MM.1S (cell line): Measurements from ENCODE around the gene ADH1A.
"Not testable (repeated sequence)": the region's sequence is repeated elsewhere in the genome, so short reads cannot be mapped to it uniquely, and the experiment has no call there.

Experiments
- DNase-seq: peaks from one replicate; pipeline ENCODE4 v3.0.0-alpha.2; 2015
- H2AFZ ChIP-seq: fragments of 300-600 bp; sonication (generic); 2 replicates; pipeline ENCODE4 v1.6.0; 2016; ENCODE audit warnings: antibody characterized with exemption, low read length
- H3F3A ChIP-seq: fragments of 300-600 bp; sonication (generic); 2 replicates; pipeline ENCODE4 v1.6.1; 2016; ENCODE audit warnings: mild to moderate bottlenecking, antibody characterized with exemption, low read length, moderate library complexity, mixed read lengths; ENCODE audit not compliant: insufficient read depth
- H3K27ac ChIP-seq: fragments of 300-600 bp; sonication (generic); 2 replicates; pipeline ENCODE4 v1.5.1; 2016; ENCODE audit warnings: mild to moderate bottlenecking, low read length
- H3K27me3 ChIP-seq: fragments of 300-600 bp; sonication (generic); replicated peaks from 2 replicates; pipeline ENCODE4 v1.6.0; 2016; ENCODE audit warnings: low read length; ENCODE audit not compliant: insufficient read depth
- H3K36me3 ChIP-seq: fragments of 300-600 bp; sonication (generic); replicated peaks from 2 replicates; pipeline ENCODE4 v1.6.1; 2016; ENCODE audit warnings: mild to moderate bottlenecking, low read length, mixed read lengths; ENCODE audit not compliant: insufficient read depth
- H3K4me1 ChIP-seq: fragments of 300-600 bp; sonication (generic); 2 replicates; pipeline ENCODE4 v1.6.1; 2016; ENCODE audit warnings: low read length, mixed read lengths
- H3K4me2 ChIP-seq: fragments of 300-600 bp; sonication (generic); 2 replicates; pipeline ENCODE4 v1.6.0; 2016; ENCODE audit warnings: low read depth, low read length
- H3K4me3 ChIP-seq: fragments of 300-600 bp; sonication (generic); 2 replicates; pipeline ENCODE4 v1.5.1; 2016; ENCODE audit warnings: low read length, mixed read lengths
- H3K79me2 ChIP-seq: fragments of 300-600 bp; sonication (generic); 2 replicates; pipeline ENCODE4 v1.6.1; 2016; ENCODE audit warnings: mixed run types, low read length, mixed read lengths
- H3K9ac ChIP-seq: fragments of 300-600 bp; sonication (generic); 2 replicates; pipeline ENCODE4 v1.6.1; 2016; ENCODE audit warnings: low read length, mixed read lengths
- H3K9me2 ChIP-seq: fragments of 300-600 bp; sonication (generic); replicated peaks from 2 replicates; pipeline ENCODE4 v1.6.1; 2016; ENCODE audit warnings: mild to moderate bottlenecking, low read length, mixed read lengths; ENCODE audit not compliant: insufficient read depth
- H3K9me3 ChIP-seq: fragments of 300-600 bp; sonication (generic); replicated peaks from 2 replicates; pipeline ENCODE4 v1.6.1; 2016; ENCODE audit warnings: mild to moderate bottlenecking, low read length, mixed read lengths; ENCODE audit not compliant: insufficient read depth
- H4K20me1 ChIP-seq: fragments of 300-600 bp; sonication (generic); 2 replicates; pipeline ENCODE4 v1.6.1; 2016; ENCODE audit warnings: mild to moderate bottlenecking, low read length, moderate library complexity, mixed read lengths; ENCODE audit not compliant: insufficient read depth
- EZH2 ChIP-seq: fragments of 300-600 bp; sonication (generic); optimal IDR thresholded peaks from 2 replicates; pipeline ENCODE3; 2017; ENCODE audit warnings: low read depth, mild to moderate bottlenecking, antibody characterized with exemption, low read length, mixed read lengths
- EZH2phosphoT487 ChIP-seq: fragments of 300-600 bp; sonication (generic); IDR thresholded peaks from 2 replicates; pipeline ENCODE4 v1.6.1; 2018; ENCODE audit warnings: antibody characterized with exemption, low read length
- TF ChIP-seq, protein P1 (sequence below): fragments of 300-600 bp; sonication (generic); IDR thresholded peaks from 2 replicates; pipeline ENCODE4 v1.5.1; 2016; ENCODE audit warnings: antibody characterized with exemption, low read length, mixed read lengths

ADH1A gene

DNA sequence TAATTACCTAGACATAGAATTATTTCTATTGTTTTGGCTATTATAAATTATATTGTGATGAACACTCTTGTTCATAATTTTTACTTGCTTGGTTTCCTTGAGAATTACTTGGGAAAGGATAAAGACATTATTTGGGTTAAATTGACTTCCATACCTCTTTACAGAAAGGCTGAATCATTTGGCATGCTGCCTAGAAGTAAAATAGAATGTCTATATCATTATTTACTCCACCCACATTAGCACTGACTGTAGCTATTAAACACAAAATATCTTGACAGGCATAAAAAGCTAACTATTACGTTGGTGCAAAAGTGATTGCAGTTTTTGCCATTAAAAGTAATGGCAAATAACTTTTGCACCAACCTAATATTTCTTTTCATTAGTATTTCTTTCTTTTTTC lies 42.1 kb downstream of the ADH1A start:
- no peaks in the 10 kb centered on the region for H3K79me2 ChIP-seq
- H3K9me3 ChIP-seq = no peaks in the 10 kb centered on the region
- TF ChIP-seq, protein P1, sequence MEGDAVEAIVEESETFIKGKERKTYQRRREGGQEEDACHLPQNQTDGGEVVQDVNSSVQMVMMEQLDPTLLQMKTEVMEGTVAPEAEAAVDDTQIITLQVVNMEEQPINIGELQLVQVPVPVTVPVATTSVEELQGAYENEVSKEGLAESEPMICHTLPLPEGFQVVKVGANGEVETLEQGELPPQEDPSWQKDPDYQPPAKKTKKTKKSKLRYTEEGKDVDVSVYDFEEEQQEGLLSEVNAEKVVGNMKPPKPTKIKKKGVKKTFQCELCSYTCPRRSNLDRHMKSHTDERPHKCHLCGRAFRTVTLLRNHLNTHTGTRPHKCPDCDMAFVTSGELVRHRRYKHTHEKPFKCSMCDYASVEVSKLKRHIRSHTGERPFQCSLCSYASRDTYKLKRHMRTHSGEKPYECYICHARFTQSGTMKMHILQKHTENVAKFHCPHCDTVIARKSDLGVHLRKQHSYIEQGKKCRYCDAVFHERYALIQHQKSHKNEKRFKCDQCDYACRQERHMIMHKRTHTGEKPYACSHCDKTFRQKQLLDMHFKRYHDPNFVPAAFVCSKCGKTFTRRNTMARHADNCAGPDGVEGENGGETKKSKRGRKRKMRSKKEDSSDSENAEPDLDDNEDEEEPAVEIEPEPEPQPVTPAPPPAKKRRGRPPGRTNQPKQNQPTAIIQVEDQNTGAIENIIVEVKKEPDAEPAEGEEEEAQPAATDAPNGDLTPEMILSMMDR = no peak
- TF ChIP-seq EZH2 (no peak), EZH2phosphoT487 (no peak)
- H3K4me3 ChIP-seq = no peak overlapping the region
- no peaks in the 10 kb centered on the region for H4K20me1 ChIP-seq
- no peaks in the 10 kb centered on the region for H3F3A ChIP-seq
- H3K9me2 ChIP-seq = no peaks in the 10 kb centered on the region
- no peak overlapping the region for H2AFZ ChIP-seq
- no peaks in the 10 kb centered on the region for H3K4me1 ChIP-seq
- H3K4me2 ChIP-seq = no peak overlapping the region
- H3K9ac ChIP-seq = no peak overlapping the region
- no peaks in the 10 kb centered on the region for H3K36me3 ChIP-seq
- no peak for DNase-seq
- H3K27me3 ChIP-seq = no peaks in the 10 kb centered on the region
- no peak overlapping the region for H3K27ac ChIP-seq

DNA sequence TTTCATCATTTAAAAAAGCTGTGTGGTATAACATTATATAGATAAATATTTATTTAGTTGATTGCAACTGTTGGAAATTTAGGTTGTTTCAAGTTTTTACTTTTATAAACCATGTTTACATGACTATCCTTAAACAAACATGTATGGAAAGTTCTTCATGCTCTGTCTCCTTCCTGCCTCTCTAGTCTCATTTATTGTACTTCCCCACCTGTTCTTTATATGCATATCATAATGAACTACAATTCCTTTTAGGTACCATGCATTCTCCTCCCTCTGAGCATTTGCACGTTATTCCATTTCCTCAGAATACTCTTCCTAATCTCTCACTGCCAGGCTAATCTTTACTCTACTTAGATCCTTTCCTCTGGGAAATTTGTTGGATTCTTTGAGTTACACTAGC lies 54.8 kb downstream of the ADH1A start:
- no peak for DNase-seq
- no peaks in the 10 kb centered on the region for H3F3A ChIP-seq
- H3K9me2 ChIP-seq = no peaks in the 10 kb centered on the region
- no peak overlapping the region for H2AFZ ChIP-seq
- no peaks in the 10 kb centered on the region for H3K36me3 ChIP-seq
- no peak overlapping the region for H3K9ac ChIP-seq
- no peaks in the 10 kb centered on the region for H4K20me1 ChIP-seq
- H3K27ac ChIP-seq = no peak overlapping the region
- H3K4me2 ChIP-seq = no peak overlapping the region
- no peaks in the 10 kb centered on the region for H3K9me3 ChIP-seq
- H3K79me2 ChIP-seq = no peaks in the 10 kb centered on the region
- H3K4me1 ChIP-seq = no peaks in the 10 kb centered on the region
- H3K27me3 ChIP-seq = no peaks in the 10 kb centered on the region
- TF ChIP-seq, protein P1 = no peak
- TF ChIP-seq EZH2 (no peak), EZH2phosphoT487 (no peak)
- H3K4me3 ChIP-seq = no peak overlapping the region

DNA sequence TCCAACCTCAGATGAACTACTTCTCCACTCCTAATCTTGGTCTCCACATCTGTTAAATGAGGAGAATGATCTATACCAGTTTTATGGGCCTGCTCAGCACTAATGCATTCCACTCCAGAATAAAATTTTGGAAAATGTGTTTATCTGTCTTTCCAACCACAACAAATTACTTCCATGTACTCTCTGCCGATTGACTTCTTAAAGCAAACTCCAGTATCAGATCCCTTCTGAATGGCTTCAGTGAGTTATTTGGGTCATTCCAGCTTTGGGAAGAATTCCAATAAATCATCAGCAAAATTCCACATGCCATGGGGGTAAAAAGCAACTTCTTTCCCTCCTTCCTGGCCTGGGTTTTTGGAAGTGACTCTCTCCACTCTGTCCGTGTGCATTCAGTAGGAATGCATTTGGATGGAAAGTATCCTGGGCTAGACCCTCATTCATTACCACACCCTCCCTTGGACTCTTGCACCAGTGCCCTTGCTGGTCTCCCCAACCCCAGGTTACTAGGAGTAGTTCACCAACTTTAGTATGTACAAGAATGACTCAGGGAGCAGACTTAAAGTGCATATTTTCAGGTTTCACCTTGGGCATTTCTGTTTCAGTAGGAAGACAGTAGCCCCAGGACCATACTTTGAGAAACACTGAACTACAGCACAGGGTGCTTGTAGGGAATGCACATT lies 56.3 kb downstream of the ADH1A start:
- Histone ChIP-seq H3K9me3 (no peaks in the 10 kb centered on the region), H3K9ac (no peak overlapping the region), H3K9me2 (no peaks in the 10 kb centered on the region), H3K27ac (no peak overlapping the region), H3K4me3 (no peak overlapping the region), H3K36me3 (no peaks in the 10 kb centered on the region), H3F3A (no peaks in the 10 kb centered on the region), H4K20me1 (no peaks in the 10 kb centered on the region), H3K4me1 (no peaks in the 10 kb centered on the region), H3K4me2 (no peak overlapping the region), H3K79me2 (no peaks in the 10 kb centered on the region), H3K27me3 (no peaks in the 10 kb centered on the region), H2AFZ (no peak overlapping the region)
- TF ChIP-seq EZH2 = no peak
- DNase-seq = no peak

DNA sequence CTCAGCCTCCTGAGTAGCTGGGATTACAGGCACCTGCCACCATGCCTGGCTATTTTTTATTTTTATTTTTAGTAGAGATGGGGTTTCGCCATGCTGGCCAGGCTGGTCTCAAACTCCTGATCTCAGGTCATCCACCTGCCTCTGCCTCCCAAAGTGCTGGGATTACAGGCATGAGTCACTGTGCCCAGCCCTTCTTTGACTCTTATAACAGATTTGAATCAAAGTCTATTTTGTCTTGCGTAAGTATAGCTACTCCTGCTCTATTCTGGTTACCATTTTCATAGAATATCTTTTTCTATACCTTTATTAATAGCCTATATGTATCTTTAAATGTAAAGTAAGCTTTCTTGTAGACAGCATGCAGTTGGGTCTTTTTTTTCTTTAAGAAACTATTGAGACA lies 57.4 kb downstream of the ADH1A start:
- not testable (repeated sequence) for H3K36me3 ChIP-seq, H3K4me3 ChIP-seq, H3K27ac ChIP-seq, H3K79me2 ChIP-seq, H3K4me1 ChIP-seq, H2AFZ ChIP-seq, H4K20me1 ChIP-seq, H3K9ac ChIP-seq, DNase-seq, H3F3A ChIP-seq, H3K9me2 ChIP-seq, H3K27me3 ChIP-seq, H3K4me2 ChIP-seq, H3K9me3 ChIP-seq

DNA sequence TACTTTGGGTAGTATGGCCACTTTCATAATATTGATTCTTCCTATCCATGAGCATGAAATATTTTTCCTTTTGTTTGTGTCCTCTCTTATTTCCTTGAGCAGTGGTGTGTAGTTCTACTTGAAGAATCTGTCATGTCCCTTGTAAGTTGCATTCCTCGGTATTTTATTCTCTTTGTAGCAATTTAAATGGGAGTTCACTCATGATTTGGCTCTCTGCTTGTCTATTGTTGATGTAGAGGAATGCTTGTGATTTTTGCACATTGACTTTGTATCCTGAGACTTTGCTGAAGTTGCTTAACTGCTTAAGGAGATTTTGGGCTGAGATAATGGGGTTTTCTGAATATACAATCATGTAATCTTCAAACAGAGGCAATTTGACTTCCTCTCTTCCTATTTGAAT lies 62.1 kb downstream of the ADH1A start:
- not testable (repeated sequence) for H3K4me3 ChIP-seq, H3K27me3 ChIP-seq

DNA sequence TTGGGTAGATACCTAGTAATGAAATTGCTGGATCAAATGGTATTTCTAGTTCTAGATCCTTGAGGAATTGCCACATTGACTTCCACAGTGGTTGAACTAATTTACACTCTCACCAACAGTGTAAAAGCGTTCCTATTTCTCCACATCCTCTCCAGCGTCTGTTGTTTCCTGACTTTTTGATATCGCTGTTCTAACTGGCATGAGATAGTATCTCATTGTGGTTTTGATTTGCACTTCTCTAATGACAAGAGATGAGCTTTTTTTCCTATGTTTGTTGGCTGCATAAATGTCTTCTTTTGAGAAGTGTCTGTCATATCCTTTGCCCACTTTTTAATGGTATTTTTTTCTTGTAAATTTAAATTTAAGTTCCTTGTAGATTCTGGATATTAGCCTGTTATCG lies 63.1 kb downstream of the ADH1A start:
- not testable (repeated sequence) for H3K9me2 ChIP-seq, H3K27me3 ChIP-seq, H3F3A ChIP-seq, H2AFZ ChIP-seq, H3K36me3 ChIP-seq, DNase-seq, H3K9ac ChIP-seq, H3K27ac ChIP-seq, H4K20me1 ChIP-seq, H3K9me3 ChIP-seq, H3K4me3 ChIP-seq, H3K79me2 ChIP-seq, H3K4me1 ChIP-seq, H3K4me2 ChIP-seq

More for the DNA sequence above, 62.1 kb downstream of the ADH1A start:
- H3K9me2 ChIP-seq, H3K4me1 ChIP-seq, H4K20me1 ChIP-seq, H3F3A ChIP-seq, H2AFZ ChIP-seq, H3K36me3 ChIP-seq, DNase-seq, H3K9me3 ChIP-seq, H3K9ac ChIP-seq, H3K27ac ChIP-seq, H3K79me2 ChIP-seq, H3K4me2 ChIP-seq: not testable (repeated sequence)
